GM12801 (cell line): ENCODE data around the gene CDH13.

Experiments used
- CTCF ChIP-seq: IDR thresholded peaks from one replicate; pipeline ENCODE4 v1.5.1; 2011; ENCODE audit warnings: control low read depth; ENCODE audit not compliant: insufficient read length; ENCODE audit errors: extremely low read depth

CDH13 gene

GRCh38 chr16:83652943-83653342 lies 1026.2 kb downstream of the CDH13 start:
- TF ChIP-seq CTCF, result no peak

- no peak for TF ChIP-seq CTCF
Measured at GRCh38 chr16:83653785-83654184, 1027.0 kb downstream of the CDH13 start.

- TF ChIP-seq CTCF, result no peak
Measured at GRCh38 chr16:83660282-83660681, 1033.5 kb downstream of the CDH13 start.

- TF ChIP-seq CTCF, result no peak
Measured at GRCh38 chr16:83661656-83662055, 1034.9 kb downstream of the CDH13 start.

- no peak for TF ChIP-seq CTCF
Measured at GRCh38 chr16:83666449-83666848, 1039.7 kb downstream of the CDH13 start.

GRCh38 chr16:83669456-83669855 lies 1042.7 kb downstream of the CDH13 start:
- no peak for TF ChIP-seq CTCF

- no peak for TF ChIP-seq CTCF
Measured at GRCh38 chr16:83674931-83675535, 1048.3 kb downstream of the CDH13 start.

- TF ChIP-seq CTCF, result no peak
Measured at GRCh38 chr16:83676086-83676485, 1049.3 kb downstream of the CDH13 start.
